Measurements from ENCODE around the gene XXYLT1. TPM values are rescaled to one million over a fixed set of nuclear protein-coding genes. Genes with fewer than 3 reads are reported as not detected.

The XXYLT1 gene
- total RNA-seq, 4 donors from 2014 or later = 5.4 to 18.2 (median 6.9) TPM

GRCh38 chr3:195259475-195260279 lies 11.3 kb downstream of the XXYLT1 start:
- peak; percentile 31 to 34 for TF ChIP-seq POLR2A (IDR thresholded peaks at IDR 0.05)
- TF ChIP-seq CTCF (IDR thresholded peaks at IDR 0.05) = peak; percentile 39 to 100 (median 98)
- no peaks in the 10 kb centered on the region for H3K36me3 ChIP-seq
- H3K4me3 ChIP-seq = peak overlapping the region; percentile 60 to 74 (median 64)
- no peaks in the 10 kb centered on the region for H3K9me3 ChIP-seq
- peaks cover 0 to 23% (median 11%) of the 10 kb centered on the region in 4 donors for H3K4me1 ChIP-seq
- peak; percentile 90 to 97 (median 94) for DNase-seq
- peak overlapping the region; percentile 84 to 96 (median 87) for H3K27ac ChIP-seq
- H3K27me3 ChIP-seq = no peaks in the 10 kb centered on the region

DNA sequence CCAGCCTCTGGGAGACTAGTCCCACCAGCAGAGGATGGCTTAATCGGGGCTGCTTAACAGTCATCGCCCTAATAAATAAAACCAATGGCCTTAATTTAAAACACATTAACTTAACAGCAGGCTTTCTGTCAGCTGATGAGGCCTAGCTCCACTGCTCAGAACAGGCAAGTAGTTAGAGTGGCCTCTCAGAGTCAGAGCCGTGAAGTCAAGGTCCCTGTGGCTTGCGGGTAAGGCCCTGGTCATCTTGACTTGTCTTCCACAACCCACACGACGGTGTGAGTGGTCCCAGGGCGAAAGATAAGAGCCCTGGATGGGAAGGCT lies 11.8 kb downstream of the XXYLT1 start:
- Histone ChIP-seq H3K4me3 (peak overlapping the region; percentile 60 to 74 (median 64)), H3K36me3 (no peaks in the 10 kb centered on the region), H3K27me3 (no peaks in the 10 kb centered on the region), H3K4me1 (peaks cover 0 to 23% (median 11%) of the 10 kb centered on the region in 4 donors), H3K9me3 (no peaks in the 10 kb centered on the region), H3K27ac (peak overlapping the region; percentile 84 to 96 (median 87))
- TF ChIP-seq POLR2A (IDR thresholded peaks at IDR 0.05) (no peak), CTCF (IDR thresholded peaks at IDR 0.05) (no peak)
- no peak for DNase-seq

DNA sequence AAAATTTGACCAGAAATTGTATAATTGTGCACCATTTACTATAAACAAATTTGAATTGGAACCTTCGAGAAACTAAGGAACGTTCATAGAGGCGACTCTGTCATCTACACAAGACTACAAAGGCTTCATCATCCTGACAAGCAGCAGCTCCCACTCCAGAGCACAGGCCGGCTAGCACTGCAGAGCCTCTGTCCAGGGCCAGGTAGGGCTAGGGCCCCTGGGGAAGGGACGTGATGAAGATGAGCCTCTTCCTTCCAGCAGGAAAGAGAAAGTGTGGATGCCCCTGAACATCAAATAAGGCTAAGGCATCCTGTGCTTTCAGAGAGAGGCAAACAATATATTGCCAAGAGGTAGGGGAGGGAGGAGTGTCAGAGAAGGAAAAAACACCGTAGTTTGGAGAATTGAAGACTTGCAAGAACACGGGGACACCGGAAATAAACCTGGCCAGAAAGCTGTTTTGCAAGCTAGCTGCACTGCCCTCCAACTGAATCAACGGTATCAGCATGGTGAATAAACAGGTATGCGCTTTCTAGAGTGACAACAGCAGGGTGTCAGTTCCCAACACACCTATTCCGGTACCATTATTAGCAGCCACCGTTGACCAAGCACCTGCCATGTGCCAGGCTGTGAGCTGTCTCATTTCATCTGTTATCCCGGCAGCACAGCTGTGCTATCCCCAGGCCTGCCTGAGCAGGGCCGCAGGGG lies 12.4 kb downstream of the XXYLT1 start:
- peaks cover 0 to 23% (median 11%) of the 10 kb centered on the region in 4 donors for H3K4me1 ChIP-seq
- no peaks in the 10 kb centered on the region for H3K36me3 ChIP-seq
- no peaks in the 10 kb centered on the region for H3K9me3 ChIP-seq
- no peak overlapping the region for H3K4me3 ChIP-seq
- DNase-seq = peak in 2 of 3 donors; percentile 34 to 47
- H3K27me3 ChIP-seq = no peaks in the 10 kb centered on the region
- H3K27ac ChIP-seq = peak overlapping the region; percentile 84 to 96 (median 87)
- no peak for TF ChIP-seq CTCF (IDR thresholded peaks at IDR 0.05)
- no peak for TF ChIP-seq POLR2A (IDR thresholded peaks at IDR 0.05)

DNA sequence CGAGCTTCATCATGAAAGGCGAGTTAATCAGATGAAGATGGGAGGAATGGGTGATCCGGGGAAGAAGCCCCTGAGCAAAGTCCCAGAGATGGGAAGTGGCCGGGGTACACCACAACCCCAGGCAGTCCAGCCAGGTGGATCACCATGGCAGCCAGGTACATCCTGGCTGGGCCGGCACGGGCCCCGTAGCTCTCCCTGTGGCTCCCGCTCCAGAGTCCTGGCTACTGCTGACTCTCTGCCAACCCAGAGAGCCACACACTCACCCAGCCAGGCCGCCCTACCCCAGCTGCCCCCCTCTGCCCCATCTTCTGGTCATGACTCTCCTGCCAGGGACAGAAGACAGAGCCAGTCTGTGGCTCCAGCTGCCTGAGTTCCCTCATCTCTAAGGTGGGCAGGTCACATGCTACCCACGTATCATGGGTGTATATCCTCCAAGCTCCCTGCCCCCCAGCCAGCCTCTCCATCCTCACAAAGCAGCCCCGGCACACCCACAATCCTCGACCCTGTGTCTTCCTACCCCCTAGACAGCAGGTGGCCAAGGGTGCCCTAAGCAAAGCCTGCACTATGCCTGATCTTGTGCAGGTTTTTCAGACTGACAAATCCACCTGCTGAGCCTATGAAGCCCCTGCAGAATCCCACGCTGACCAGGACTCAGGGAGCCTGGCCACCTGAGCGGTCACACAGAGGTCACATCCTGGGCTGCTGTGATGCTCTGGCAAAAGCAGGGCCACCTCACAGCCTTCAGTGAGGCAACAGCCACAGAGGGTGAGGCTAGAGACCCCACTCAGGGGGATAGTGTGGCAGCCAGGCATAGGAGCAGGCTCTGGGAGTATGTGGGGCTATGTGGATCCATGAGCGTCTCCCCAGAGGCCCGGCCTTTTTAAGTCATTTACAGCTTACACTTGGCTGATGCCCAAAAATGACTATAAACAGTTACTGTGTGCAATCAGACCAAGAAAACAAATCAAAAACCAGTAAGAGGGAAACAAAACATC lies 13.2 kb downstream of the XXYLT1 start:
- TF ChIP-seq CTCF (IDR thresholded peaks at IDR 0.05) (no peak), POLR2A (IDR thresholded peaks at IDR 0.05) (no peak)
- Histone ChIP-seq H3K4me3 (no peak overlapping the region), H3K27me3 (no peaks in the 10 kb centered on the region), H3K9me3 (no peaks in the 10 kb centered on the region), H3K36me3 (no peaks in the 10 kb centered on the region), H3K27ac (peak overlapping the region; percentile 84 to 96 (median 87)), H3K4me1 (peaks cover 0 to 23% (median 11%) of the 10 kb centered on the region in 4 donors)
- DNase-seq = peak in 1 of 3 donors; percentile 45
